GM18909 (cell line): Measurements from ENCODE around the gene LRRC8E.

ENCODE experiments used
- ATAC-seq: cut with Tn5 transposase; IDR thresholded peaks from one replicate; pipeline ENCODE4 v1.9.1; 2021; ENCODE audit warnings: mild to moderate bottlenecking; ENCODE audit not compliant: unreplicated experiment, poor library complexity

The LRRC8E gene

GRCh38 chr19:7944177-7944761 is 56.0 kb downstream of the LRRC8E start:
- ATAC-seq = peak; percentile 29

GRCh38 chr19:7947939-7948338 is 59.6 kb downstream of the LRRC8E start:
- no peak for ATAC-seq
